HG02943 (cell line): ENCODE data around the gene ATXN2.
A peak's percentile ranks its signal among the peaks of the same experiment; 100 is the strongest.

ENCODE experiments used
- ATAC-seq: cut with Tn5 transposase; IDR thresholded peaks from one replicate; pipeline ENCODE4 v1.9.1; 2021; ENCODE audit warnings: mild to moderate bottlenecking, low read depth, moderate library complexity; ENCODE audit not compliant: unreplicated experiment

Gene ATXN2

DNA sequence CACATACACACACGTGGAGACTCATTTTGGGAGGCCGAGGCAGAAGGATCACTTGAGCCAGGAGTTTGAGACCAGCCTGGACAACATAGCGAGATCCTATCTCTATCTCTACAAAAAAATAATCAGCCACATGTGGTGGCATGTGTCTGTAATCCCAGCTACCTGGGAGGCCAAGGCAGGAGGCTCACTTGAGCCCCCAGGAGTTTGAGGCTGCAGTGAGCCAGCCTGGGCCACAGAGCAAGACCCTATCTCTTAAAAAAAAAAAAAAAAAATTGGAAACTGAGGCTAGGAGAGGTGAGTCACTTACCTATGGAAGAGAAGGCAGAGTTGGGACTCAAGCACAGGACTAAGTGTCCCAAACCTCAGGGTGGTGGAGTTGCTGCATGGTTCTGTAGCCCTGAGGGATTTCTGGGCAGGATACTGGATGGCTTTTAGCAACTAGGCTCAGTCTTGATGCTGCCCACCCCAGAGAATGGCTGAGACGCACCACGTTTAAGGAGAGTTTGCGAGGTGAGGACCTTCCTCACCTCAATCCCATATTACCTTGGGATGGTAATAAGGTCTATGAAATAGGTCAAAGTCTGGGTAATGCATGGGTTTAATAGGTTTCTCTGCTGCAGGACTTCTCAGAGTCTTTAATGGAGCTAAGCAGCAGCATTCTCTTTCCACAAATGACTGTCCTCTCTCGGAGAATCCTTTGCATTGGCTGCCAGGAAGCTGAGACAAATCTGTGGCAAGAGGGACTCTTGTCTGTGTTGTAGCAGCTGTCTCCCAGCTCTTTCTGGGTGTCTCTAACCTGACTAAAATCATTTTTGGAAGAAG, 157.8 kb downstream of the ATXN2 start:
- no peak for ATAC-seq

DNA sequence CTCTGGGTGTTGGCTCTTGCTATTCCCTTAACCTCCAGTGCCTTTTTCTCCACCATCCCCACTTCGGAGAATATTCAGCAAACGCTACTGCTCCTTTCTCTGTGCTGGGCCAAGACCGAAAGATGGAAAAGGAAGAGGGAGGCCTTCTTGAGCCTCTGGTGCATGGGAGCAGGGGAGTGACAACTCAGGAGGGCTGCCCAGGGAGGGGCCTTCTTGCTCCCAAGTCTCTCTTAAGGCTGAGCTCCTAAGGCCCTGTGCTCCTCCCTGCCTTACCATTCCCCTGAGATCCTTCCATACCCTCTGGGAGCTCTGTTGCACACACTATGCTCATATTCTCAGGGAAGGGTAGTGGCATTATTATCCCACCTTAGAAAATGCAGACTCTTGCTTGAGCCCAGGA, 158.5 kb downstream of the ATXN2 start:
- no peak for ATAC-seq

DNA sequence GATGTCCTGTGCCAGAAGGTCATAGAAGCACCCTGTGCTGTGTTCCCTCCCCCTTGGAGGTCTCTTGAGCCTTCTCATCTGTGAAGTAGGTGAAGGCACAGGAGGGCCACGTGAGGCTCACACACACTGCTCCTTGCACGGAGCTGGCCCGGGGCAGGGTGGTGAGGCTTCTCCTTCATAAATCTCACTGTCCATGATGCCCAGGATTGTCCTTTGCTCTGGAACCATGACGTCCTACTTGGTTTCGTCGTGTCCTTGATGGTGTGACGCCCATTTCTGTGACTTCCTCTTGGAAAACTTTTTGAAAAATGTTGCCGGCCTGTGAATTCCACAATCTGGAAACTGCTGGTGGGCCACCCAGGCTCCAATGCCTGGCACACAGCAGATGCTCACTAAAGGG, 159.0 kb downstream of the ATXN2 start:
- no peak for ATAC-seq

DNA sequence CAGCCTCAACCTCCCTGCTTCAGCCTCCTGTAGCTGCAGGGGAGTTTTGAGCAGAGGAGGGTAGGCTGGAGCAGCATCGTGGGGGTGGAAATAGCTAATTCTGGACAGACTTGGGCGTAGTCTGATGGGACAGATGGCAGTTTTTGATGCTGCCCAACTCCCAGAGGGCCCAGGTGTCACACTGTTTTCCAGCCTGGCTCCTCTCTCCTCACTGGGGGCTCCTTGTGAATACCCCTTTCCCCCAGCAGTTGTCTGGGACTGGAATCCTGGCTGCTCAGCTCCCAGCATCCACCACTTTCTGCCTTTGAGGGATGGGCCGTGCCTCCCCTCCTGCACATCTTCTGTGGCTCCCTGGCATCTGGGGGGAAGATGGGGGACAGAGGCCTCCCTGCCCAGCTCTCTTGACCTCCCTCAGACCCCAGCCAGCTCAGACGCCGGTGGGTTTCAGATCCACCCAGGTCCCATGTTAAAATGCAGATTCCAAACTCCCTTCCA, 159.4 kb downstream of the ATXN2 start:
- no peak for ATAC-seq

DNA sequence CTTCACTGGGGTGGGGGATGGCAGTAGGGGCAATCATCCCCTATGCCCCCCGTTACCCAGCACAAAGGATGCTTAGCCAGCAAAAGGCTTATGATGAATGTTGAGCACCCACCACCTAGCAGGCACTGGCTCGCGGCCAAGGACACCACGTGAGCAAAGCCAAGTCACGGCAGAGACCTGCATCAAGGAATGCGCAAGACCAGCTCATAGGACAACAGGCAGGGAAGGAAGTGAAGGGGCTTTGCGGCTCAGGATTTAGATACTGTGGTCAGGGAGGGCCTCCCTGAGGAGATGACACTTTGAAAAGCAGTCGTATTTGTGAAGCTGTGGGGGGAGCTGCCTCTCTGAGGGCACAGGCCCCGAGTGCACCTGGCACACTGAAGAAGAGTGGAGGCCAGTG, 160.6 kb downstream of the ATXN2 start:
- no peak for ATAC-seq

GRCh38 chr12:111437816-111438454, 161.2 kb downstream of the ATXN2 start:
- no peak for ATAC-seq

- no peak for ATAC-seq
Observed at GRCh38 chr12:111436811-111437210, 162.3 kb downstream of the ATXN2 start.

- ATAC-seq, result no peak
Observed at GRCh38 chr12:111436266-111436665, 162.8 kb downstream of the ATXN2 start.

DNA sequence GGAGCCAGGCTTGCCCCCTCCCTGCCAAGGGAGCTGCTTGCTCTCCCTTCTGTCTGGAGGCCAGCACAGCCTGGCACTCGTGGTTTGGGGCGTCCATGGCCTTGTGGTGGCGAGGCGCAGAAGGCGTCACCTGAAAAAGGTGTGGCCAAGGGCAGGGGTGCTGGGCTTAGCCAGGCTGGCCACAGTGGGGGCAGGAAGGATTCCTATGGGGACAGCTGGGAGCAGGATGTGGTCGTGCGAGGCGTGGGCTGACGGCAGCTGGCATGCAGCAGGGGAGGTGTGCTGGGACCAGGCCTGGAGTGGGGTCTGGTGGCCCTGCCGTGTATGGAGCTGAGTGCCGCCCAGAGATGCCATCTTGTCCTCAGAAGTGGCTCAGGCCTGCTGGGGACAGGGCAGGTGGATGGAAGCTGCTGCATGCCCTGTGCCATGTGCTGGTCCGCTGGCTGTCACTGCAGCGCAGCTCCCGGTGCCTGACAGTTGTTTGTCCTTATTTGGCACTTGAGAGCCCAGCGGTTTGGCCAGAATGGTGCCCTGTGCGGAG, 163.4 kb downstream of the ATXN2 start:
- ATAC-seq, result no peak

DNA sequence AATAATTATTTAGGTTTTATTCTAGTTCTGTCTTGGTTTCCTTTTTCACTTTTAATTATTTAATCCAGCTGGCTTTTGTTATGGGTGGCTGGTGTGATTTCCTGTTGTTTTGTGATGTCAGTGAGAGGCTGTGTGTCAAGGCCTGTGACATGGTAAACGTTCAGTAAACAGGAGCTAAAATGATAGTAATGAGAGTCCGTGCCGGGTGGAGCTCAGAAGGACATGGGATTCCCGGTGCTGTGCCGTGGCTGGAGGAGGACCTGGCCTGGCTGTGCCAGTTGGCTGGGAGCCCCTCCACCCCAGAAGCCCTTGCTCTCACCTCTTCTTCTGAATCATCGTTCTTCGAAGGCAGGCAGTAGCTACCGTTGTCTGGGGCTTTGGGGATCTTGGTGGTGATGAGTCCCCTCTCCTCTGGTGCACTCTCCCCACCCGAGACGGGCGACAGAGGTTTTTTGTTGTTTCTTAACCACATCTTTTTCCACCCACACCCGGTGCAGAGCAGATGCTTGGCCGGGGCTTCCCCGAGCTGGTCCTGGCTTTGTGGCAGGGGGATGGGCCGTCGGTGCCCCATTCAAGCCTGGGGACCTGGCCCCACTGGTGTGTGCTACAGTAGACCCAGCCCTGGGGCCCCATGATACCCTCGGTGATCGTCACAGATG, 164.3 kb downstream of the ATXN2 start:
- ATAC-seq, result peak; percentile 57

DNA sequence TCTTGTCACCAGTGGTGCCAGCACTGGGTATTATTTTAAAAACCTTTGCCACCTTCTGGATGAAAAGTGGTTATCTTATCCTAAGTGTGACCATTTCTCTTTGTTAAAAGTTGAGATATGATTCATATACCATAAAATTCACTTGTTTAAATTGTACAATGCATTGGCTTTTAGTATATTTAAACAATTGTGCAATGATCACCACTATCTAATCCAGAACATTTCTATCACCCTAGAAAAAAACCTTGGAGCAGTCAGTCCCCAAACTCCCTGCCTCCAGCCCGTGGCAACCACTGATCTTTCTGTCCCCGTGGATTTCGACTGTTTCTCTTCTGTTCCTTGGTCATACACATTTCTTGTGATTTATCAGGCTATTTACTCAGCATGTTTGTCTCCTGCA, 165.1 kb downstream of the ATXN2 start:
- no peak for ATAC-seq

GRCh38 chr12:111431772-111432171, 167.3 kb downstream of the ATXN2 start:
- ATAC-seq, result no peak

GRCh38 chr12:111430433-111431353, 168.4 kb downstream of the ATXN2 start:
- ATAC-seq, result no peak

GRCh38 chr12:111429828-111430432, 169.2 kb downstream of the ATXN2 start:
- no peak for ATAC-seq

GRCh38 chr12:111428728-111429175, 170.4 kb downstream of the ATXN2 start:
- no peak for ATAC-seq

- no peak for ATAC-seq
Observed at GRCh38 chr12:111428081-111428727, 170.9 kb downstream of the ATXN2 start.

DNA sequence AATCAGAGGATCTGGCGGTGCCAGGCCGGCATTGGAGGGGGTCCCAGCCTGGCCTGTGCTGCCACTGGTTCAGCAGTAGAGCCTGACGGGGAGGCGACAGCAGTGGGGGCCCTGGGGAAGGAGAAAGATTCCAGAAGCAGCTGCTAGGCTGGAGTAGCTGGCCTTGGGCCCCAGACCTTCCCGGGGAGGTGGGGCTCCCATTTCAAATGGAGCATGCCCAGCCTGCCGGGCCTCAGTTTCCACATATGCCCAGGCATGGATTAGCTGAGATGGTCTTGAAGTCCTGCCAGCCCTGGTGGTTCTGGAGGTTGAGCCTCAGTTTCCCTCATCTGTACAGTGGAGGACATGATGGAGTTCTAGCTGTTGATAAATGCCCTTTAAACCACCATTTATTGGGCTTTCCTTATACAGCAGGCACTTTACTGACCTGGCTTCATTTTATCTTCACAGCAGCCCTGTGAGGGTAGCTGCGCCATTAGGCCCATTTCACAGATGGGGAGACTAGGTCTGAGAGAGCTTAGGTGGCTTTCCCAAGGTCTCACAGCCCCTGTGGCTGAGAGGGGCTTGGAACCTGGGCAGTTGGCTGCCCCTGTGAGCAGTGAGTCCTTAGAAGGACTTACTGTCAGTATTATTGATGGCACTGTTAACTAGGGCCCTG, 171.6 kb downstream of the ATXN2 start:
- ATAC-seq, result no peak

DNA sequence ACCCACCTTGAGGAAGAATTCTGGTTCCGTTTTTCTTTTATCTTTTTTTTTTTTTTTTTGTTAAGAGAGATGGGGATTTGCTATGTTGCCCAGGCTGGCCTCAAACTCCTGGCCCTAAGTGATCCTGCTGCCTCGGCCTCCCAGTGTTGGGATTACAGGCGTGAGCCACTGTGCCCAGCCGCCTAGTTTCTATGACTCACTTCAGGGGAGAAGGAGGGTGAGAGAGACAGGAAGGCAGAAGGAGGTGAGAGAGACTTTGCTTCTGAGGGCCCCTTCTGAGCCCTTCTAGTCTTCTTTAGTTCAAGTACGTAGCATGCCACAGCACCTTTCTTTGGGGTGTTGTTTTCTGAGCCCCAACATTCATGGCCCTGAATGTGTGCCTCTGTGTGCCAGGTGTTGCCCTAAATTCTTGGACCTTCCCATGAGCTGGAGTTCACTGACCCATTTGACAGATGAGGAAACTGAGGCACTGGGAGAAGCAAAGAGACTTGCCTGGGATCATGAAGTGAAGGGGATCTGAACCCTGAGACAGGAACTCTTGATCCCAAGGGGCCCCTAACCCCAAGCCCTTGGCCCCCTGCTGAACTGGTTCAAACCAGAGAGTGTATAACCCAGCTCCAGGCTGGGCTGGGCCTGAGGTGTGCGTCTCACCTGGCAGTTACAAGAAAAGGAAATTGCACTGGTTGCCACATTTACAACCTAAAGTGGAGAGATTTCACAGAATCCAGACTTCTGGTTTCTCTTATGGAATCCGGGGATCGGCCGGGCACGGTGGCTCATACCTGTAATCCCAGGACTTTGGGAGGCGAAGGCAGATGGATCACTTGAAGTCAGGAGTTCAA, 172.6 kb downstream of the ATXN2 start:
- ATAC-seq, result no peak
